Measurements from ENCODE around the gene CNN3. TPM values are rescaled to one million over a fixed set of nuclear protein-coding genes. Genes with fewer than 3 reads are reported as not detected.

CNN3 gene
- total and polyA plus RNA-seq, 2 donors (not counting 3 experiments of a cell fraction or from before 2014, with no cell fraction given): 174 to 392 TPM

DNA sequence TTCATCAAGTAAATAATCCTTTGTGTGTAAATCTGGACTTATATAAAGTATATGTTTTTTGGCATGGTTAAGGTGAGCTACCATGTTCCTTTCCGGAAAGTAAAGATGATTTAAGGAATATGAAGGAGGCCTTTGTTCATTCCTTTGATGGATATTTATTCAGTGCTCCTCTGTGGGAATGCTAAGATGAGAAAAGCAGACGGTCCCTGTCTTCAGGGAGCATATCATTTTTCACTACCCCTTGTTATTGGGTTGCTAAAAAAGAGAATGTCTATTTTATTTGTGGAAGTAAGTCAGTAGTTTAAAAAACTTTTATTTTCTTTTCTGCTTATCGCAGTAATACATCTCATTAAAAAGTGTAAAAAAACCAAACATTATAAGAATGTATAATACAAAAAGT is 35.1 kb upstream of the CNN3 start:
- H3K36me3 ChIP-seq (ENCODE audit: control insufficient read depth in 2 of 2, extremely low read depth in 1 of 2, insufficient read depth in 2 of 2, low read length in 2 of 2): no peaks in the 10 kb centered on the region
- no peaks in the 10 kb centered on the region for H3K27me3 ChIP-seq (ENCODE audit: control insufficient read depth in 2 of 2, insufficient read depth in 2 of 2, low read length in 2 of 2)
- TF ChIP-seq, protein P1, sequence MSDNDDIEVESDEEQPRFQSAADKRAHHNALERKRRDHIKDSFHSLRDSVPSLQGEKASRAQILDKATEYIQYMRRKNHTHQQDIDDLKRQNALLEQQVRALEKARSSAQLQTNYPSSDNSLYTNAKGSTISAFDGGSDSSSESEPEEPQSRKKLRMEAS (IDR thresholded peaks at IDR 0.05; ENCODE audit: insufficient read depth, insufficient read length): no peak
- no peak for TF ChIP-seq GATA2 (IDR thresholded peaks at IDR 0.05; ENCODE audit: insufficient read depth, insufficient read length, low read depth, low read length)
- TF ChIP-seq JUN (IDR thresholded peaks at IDR 0.05; ENCODE audit: borderline replicate concordance, insufficient read depth, insufficient read length, low read depth): no peak
- TF ChIP-seq EZH2 (IDR thresholded peaks at IDR 0.05; ENCODE audit: borderline replicate concordance, low read depth, low read length, severe bottlenecking): no peak
- TF ChIP-seq POLR2A (IDR thresholded peaks at IDR 0.05; ENCODE audit: low read depth, low read length): no peak
- no peak for TF ChIP-seq CTCF (IDR thresholded peaks at IDR 0.05; ENCODE audit: extremely low read depth in 1 of 2, insufficient read depth in 1 of 2, low read depth in 1 of 2, low read length in 2 of 2)
- no peak for TF ChIP-seq FOS (IDR thresholded peaks at IDR 0.05; ENCODE audit: borderline replicate concordance, insufficient read depth, low read length)
- TF ChIP-seq POLR2AphosphoS5 (IDR thresholded peaks at IDR 0.05; ENCODE audit: insufficient read depth, low read depth, low read length): no peak
- no peak for TF ChIP-seq MYC (IDR thresholded peaks at IDR 0.05; ENCODE audit: low read depth, low read length)
- no TSS peak for BruUV-seq (replicated peaks)
- H3K9me3 ChIP-seq (replicated peaks; ENCODE audit: control insufficient read depth, insufficient read depth, low read length): no peaks in the 10 kb centered on the region
- no peaks in the 10 kb centered on the region for H4K20me1 ChIP-seq (replicated peaks; ENCODE audit: control insufficient read depth, extremely low read depth, insufficient read depth, low read length)
- ChIA-PET CTCF (interaction anchor here (1.1 to 2.4 kb wide), 2 partner anchors 41 to 80 kb away, joined by 4 to 19 read pairs; no protein-coding TSS in a partner anchor), POLR2A (no interaction called here)
- intact Hi-C loops (cut with micrococcal nuclease): loop anchor here (2.0 kb wide), 1 partner anchor 15 kb away; no protein-coding TSS in a partner anchor
- dilution Hi-C loops (cut with MboI; ENCODE audit: extremely low pct_ligation_motif_present, low sequenced_read_pairs): no loop called here
- H3K4me1 ChIP-seq (ENCODE audit: control insufficient read depth, extremely low read depth, insufficient read depth, low read length): peaks cover 17% of the 10 kb centered on the region
- H3K79me2 ChIP-seq (ENCODE audit: control insufficient read depth, insufficient read depth, low read length): no peaks in the 10 kb centered on the region
- FAIRE-seq (no peak), DNase-seq (ENCODE audit: low read depth, low spot score) (no peak)
- H3K27ac ChIP-seq (ENCODE audit: insufficient read depth, low read depth, low read length): no peak overlapping the region
- H2AFZ ChIP-seq (ENCODE audit: low read depth, low read length): no peak overlapping the region
- H3K9ac ChIP-seq (replicated peaks; ENCODE audit: extremely low read depth, insufficient read depth, low read length): no peak overlapping the region
- no peaks in the 10 kb centered on the region for H3K9me1 ChIP-seq (replicated peaks; ENCODE audit: control insufficient read depth, extremely low read depth, insufficient read depth, low read length)
- no peak overlapping the region for H3K4me2 ChIP-seq (ENCODE audit: insufficient read depth, low read length)
- no peak overlapping the region for H3K4me3 ChIP-seq (replicated peaks in 1 of 3; ENCODE audit: insufficient read depth in 1 of 3, low read depth in 1 of 3, low read length in 3 of 3)

Data from endothelial cell of umbilical vein (primary cell).